GM12891 (cell line): ENCODE data around the gene NDUFB8.

Experiments
- DNase-seq: peaks from one replicate; pipeline ENCODE4 v3.0.0; 2011; ENCODE audit warnings: low spot score; ENCODE audit not compliant: insufficient read length
- FAIRE-seq: peaks from 2 replicates; lab custom pipeline; 2011; peaks lifted over from hg19 to GRCh38; lab: Jason Lieb, UNC
- PAX5 ChIP-seq: IDR thresholded peaks from 2 replicates; pipeline ENCODE4 v1.6.1; 2011; ENCODE audit warnings: low read length, moderate library complexity, mild to moderate bottlenecking; ENCODE audit not compliant: insufficient read depth, severe bottlenecking
- POLR2A ChIP-seq: IDR thresholded peaks from 2 replicates; pipeline ENCODE4 v1.6.1; 2011; ENCODE audit warnings: low read depth, low read length, control low read depth
- POLR2AphosphoS5 ChIP-seq: IDR thresholded peaks from 2 replicates; pipeline ENCODE4 v1.6.1; 2011; ENCODE audit warnings: low read depth, low read length, control low read depth
- POU2F2 ChIP-seq: IDR thresholded peaks from 2 replicates; pipeline ENCODE4 v1.6.1; 2011; ENCODE audit warnings: low read depth, mild to moderate bottlenecking, control low read depth, low read length, moderate library complexity
- SPI1 ChIP-seq: IDR thresholded peaks from 2 replicates; pipeline ENCODE4 v1.6.1; 2011; ENCODE audit warnings: low read depth, low read length, control low read depth
- TAF1 ChIP-seq: IDR thresholded peaks from 2 replicates; pipeline ENCODE4 v1.6.1; 2011; ENCODE audit warnings: low read depth, low read length, control low read depth

NDUFB8 gene

DNA sequence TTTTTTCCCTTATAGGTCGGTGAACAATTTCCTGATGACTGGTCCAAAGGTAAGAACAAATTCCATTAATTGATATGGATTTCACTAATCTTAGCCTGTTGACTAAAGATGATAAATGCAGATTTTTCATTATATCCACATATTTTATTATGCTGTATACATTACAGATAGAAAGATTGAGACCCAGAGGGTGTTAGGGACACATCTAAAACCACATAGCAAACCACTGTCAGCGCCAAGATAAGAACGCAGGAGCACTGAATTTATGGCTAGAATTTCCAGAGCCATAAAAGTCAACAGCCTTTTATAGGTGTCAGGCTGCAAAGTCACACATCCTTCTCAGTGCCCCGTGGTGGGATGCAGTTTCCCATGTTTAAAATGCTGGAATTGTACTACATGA, 50.6 kb downstream of the NDUFB8 start:
- TF ChIP-seq PAX5 = no peak
- no peak for TF ChIP-seq POLR2AphosphoS5
- no peak for TF ChIP-seq TAF1
- no peak for TF ChIP-seq POU2F2
- no peak for FAIRE-seq
- DNase-seq = no peak

DNA sequence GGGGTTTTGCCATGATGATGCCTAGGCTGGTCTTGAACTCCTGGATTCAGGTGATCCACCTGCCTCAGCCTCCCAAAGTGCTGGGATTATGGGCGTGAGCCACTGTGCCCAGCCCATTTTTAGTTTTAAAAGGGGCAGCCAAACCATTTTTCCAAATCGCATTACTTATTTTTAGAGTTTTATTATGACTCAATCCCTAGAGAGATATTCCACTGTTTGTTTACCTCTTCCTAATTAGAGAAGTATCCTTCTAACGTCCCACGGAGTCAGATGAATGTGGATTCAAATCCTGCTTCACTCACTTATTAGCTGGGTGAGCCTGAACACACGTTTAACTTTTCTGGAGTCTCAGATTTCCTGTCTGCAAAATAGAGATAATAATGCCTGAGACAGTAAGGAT, 51.7 kb downstream of the NDUFB8 start:
- TF ChIP-seq PAX5 (no peak), POLR2A (no peak), POU2F2 (no peak), TAF1 (no peak), SPI1 (no peak), POLR2AphosphoS5 (no peak)
- FAIRE-seq = no peak
- no peak for DNase-seq
